GM19328 (cell line): Measurements from ENCODE around the gene LSS.
"Not testable (repeated sequence)": the region's sequence is repeated elsewhere in the genome, so short reads cannot be mapped to it uniquely, and the experiment has no call there.

Source experiments
- ATAC-seq: cut with Tn5 transposase; IDR thresholded peaks from one replicate; pipeline ENCODE4 v1.9.1; 2021; ENCODE audit warnings: mild to moderate bottlenecking, moderate library complexity; ENCODE audit not compliant: unreplicated experiment

LSS gene

DNA sequence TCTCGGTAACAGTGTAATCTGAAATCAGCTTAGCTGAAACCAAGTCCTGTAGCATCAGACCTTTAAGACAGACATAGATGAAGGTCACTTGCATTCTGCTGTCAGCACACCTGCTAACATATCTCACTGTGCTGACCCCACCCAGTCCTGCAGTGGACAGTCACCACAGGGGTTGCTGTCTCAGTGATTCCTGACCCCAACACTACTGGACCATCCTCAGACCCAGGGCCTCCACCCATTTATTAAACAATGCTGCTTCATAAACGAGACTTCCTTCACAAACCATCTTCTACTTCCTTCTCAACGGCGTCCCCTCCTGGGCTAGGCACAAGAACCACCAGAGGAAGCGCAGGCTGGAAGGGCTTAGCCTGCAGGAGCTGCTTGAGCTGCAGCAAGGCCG lies 17.8 kb upstream of the LSS start:
- no peak for ATAC-seq

- ATAC-seq: no peak
These were observed 16.8 kb upstream of the LSS start for GRCh38 chr21:46245213-46245915.

DNA sequence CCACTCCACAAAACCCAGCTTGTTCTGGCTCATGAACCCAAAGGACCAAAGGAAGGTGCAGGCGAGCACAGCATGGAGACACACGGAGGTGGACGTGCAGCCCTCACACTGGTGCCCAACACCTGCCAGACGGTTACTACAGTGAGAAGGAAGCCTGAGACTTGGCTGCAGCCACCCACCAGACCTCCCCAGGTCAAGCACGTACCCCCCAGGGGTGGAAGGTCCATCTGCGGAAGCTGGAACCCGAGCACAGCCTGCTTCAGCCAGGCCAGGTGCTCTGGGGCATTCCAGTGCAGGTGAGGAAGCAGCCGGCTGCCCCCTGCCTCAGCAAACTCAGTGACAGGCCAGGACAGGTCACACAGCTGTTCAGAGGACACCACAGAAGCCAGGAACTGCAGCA lies 16.0 kb upstream of the LSS start:
- no peak for ATAC-seq

GRCh38 chr21:46243960-46244361 lies 15.4 kb upstream of the LSS start:
- no peak for ATAC-seq

DNA sequence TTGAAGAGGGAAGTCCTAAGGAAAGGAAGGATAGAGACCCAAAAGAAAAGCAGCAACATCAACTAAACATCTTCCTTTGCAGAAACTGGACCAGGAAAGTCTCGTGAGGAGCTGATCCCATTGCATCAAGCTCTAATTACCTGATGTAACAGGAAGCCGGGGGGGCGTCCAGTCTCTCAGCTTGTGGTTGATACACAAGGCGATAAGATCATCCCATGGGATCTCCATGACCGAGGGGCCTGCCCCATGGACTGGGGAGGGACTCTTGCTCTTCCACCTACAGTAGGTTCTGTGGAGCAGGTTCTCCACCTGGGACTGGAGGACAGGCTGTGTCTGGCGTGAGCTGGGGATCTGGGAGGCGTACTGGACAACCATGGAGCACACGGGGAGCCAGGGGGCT lies 14.8 kb upstream of the LSS start:
- ATAC-seq: no peak

DNA sequence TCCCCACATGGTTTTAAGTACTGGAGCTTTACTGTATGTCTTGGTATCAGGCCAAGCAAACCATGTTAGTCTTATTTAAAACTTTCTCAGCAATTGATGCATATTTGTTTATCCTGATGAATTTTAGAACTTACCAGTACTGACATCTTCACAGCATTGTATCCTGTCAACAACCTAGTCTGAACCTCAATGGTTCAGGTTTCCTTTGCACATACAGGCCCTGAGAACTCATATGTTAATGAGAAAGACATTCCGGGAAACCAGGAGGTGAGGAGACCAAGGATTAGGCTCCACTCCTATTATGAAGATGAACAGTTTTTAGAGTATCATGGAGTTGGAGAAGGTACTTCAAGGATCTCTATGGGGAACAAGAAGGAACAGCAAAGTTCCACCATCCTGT lies 13.0 kb upstream of the LSS start:
- ATAC-seq: not testable (repeated sequence)

DNA sequence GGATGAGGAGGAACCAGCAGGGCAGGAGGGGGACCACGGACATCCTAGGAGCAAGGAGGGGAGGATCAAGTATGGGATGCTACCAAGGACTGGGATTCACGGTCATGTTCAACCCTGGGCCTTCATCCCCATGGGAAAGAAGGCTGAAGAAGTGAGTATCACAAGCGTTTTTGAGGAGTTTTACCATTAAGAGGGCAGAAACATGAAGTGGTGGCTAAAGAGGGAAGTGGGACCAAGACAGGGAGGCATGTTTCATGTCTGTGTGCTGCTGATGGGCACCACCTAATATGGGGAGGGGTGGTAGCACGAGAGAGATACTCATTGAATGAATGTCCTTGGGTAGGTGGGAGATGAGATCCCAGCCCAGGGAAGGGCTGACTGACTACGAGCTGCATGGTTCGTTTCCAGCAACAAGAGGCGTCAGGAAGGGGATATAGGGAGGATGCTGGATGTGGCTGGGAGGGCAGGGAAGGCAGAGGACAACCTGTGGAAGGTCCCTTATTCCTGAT lies 11.3 kb upstream of the LSS start:
- no peak for ATAC-seq

DNA sequence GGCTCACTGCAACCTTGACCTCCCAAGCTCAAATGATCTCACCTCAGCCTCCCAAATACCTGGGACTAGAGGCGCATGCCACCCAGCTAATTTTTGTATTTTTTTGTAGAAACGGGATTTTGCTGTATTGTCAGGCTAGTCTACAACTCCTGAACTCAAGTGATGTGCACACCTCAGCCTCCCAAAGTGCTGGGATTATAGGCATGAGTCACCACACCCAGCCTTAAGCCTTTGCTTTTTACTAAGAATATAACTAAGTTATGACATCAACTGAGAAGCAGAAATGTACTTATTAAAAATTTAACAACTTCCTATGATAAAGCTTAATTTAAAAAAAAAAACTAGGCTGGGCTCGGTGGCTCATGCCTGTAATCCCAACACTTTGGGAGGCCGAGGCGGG lies 8.9 kb upstream of the LSS start:
- ATAC-seq: no peak

- ATAC-seq: no peak
These were observed 5.9 kb upstream of the LSS start for GRCh38 chr21:46234436-46234950.

DNA sequence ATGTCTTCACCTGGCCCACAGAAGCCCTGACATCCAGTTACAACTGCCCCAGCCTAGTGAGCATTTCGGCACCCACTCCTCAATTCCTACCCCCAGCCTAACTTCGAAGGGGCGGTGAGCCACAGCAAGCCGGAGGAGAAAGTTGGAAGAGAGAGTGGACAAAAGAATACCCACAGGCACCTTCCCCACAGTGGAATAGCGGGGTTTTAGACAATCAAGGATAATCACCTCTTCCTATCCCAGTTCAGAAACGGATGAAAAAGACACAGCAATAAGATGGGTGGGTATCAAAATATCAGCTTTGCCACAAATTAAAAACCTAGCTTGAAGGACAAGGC lies 1.3 kb upstream of the LSS start:
- no peak for ATAC-seq

DNA sequence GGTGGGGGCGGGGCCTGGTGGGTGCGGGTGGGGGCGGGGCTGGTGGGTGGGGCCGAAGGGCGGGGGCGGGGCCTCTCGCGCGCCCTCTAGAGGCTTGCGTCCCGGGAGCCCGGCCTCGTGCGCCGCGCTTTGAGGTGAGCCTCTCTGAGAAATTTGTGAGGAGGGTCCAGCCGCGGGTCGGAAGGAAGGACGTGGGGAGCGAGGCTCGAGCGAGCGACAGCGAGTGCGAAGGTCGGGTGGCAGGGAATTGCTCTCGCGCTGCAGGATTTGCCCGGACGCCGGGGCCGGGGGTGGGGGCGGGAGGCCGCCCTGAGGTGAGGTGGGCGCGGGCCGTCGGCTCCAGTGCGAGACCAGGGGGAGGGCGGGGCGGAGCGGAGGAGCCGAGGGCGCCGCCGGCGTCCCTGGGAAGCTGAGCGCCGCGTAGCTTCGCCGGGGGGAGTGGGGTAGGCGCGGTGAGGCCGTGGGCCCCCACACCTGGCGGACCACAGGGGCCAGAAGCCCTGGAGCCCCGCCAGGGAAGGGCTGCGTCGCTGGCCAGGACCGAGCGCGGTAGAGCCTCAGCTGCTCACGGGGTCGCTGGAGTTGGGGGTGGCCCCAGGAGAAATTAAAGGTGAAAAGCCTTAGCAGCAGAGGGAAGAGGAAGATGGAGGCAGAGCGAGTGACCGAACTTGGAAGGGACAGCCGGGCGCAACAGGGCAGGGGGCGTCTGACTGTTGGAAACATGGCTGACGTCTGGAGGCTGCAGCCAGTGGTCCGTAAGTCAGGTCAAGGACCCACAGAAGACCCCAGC lies 754 bp upstream of the LSS start:
- ATAC-seq: no peak

GRCh38 chr21:46227811-46228344 lies 696 bp downstream of the LSS start:
- ATAC-seq: no peak

- no peak for ATAC-seq
These were observed 1.5 kb downstream of the LSS start for GRCh38 chr21:46226920-46227599.

DNA sequence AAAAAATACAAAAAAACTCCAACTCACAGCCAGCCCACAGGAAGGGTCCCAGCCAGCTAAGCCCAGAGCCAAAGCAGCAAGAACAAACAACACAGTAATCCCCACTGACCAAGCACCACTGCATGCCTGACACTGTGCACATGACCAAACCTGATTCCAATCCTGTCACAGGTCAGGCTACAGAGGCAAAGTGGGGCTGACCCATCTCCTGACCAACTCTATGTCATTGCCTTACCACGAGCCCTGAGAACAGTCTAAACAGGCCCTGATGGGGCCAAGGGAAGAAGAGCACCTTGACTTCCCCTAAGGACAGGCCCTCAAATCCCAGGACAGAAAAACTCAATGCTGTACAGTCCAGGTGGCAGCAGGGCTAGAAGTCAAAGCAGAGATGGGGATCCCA lies 2.4 kb downstream of the LSS start:
- no peak for ATAC-seq

GRCh38 chr21:46223661-46224060 lies 4.9 kb downstream of the LSS start:
- ATAC-seq: not testable (repeated sequence)

- ATAC-seq: no peak
These were observed 5.4 kb downstream of the LSS start for GRCh38 chr21:46223217-46223616.

GRCh38 chr21:46222436-46223116 lies 6.0 kb downstream of the LSS start:
- no peak for ATAC-seq

DNA sequence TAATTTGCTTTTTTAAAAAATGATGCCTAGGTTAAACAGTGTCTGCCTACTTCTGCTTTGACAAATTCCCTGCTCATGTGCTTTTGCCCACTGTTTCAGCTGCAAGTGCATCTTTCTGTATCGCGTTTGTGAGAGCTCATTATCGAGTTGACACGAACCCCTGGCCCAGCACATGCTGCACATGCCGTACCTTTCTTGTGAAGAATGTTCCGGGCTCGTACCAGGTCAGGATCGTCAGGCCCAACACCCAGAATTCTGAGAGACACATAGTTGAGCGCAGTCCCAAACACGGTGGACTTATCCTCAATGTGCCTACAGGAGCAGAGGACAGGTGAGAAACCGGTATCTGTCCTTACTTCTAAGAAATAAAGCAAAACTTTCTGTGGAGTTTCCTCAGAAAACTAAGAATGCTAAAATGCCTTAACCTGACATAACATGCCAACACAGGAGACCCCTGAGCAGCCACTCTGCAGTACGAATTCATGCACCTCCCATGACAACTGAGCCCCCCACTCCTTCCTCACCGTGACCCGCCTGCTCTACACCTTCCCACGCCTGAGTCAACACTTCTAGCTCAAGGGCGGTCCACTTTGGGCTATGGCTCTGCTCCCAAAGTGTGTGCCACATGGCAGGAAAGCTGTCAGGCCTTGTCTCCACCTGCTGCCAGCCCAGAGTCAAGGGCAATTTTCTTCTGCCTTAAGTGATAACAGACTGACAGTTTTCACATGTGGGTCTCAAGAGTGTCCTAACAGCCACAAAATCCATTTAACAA lies 6.7 kb downstream of the LSS start:
- no peak for ATAC-seq

GRCh38 chr21:46220847-46221246 lies 7.7 kb downstream of the LSS start:
- no peak for ATAC-seq

DNA sequence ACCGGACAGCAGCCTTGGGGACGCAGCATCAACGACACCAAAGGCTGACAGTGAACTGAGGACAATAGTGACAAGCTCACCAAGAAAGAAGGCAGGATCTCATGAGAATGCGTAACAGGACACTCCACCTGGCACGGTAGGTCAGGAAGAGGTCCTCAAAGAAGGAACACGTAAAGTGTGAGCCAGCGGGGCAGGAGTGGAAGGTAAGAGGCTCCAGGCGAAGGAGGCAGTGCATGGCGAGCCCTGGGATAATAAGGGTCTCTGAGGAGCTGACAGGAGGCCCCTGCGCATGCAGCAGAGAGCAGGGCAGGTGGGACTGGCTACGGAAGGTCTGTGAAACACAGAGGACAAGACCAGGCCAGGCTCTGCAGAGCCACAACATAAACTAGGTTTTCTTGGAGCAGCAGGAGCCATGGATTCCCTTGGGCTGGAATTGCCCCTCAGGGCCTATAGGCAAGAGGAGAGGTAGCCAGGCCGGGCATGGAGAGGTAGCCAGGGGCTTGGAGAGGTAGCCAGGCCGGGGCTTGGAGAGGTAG lies 8.2 kb downstream of the LSS start:
- no peak for ATAC-seq
